Adipocyte (in vitro differentiated cells): ENCODE measurements around the gene COG5.

Experiments used
- DNase-seq: peaks from one replicate; pipeline ENCODE4 v3.0.0-alpha.2; 2015; ENCODE audit warnings: low read depth
- H3K27me3 ChIP-seq: replicated peaks from 2 replicates; pipeline ENCODE4 v1.7.0; 2013; ENCODE audit warnings: mild to moderate bottlenecking, low read length, moderate library complexity; ENCODE audit not compliant: control insufficient read depth, insufficient read depth
- H3K36me3 ChIP-seq: 2 replicates; pipeline ENCODE4 v1.7.0; 2013; ENCODE audit warnings: low read length, mild to moderate bottlenecking, moderate library complexity; ENCODE audit not compliant: control insufficient read depth, insufficient read depth, severe bottlenecking
- H3K4me1 ChIP-seq: 2 replicates; pipeline ENCODE4 v1.7.0; 2013; ENCODE audit warnings: mild to moderate bottlenecking, low read length, moderate library complexity; ENCODE audit not compliant: control insufficient read depth, insufficient read depth
- H3K4me3 ChIP-seq: 2 replicates; pipeline ENCODE4 v1.7.0; 2013; ENCODE audit warnings: mild to moderate bottlenecking, low read length, moderate library complexity
- H3K9ac ChIP-seq: 2 replicates; pipeline ENCODE4 v1.7.0; 2013; ENCODE audit warnings: mild to moderate bottlenecking, low read length, moderate library complexity
- H3K9me3 ChIP-seq: 2 replicates; pipeline ENCODE4 v1.7.0; 2013; ENCODE audit warnings: mild to moderate bottlenecking, low read length, moderate library complexity; ENCODE audit not compliant: control insufficient read depth

Gene COG5

DNA sequence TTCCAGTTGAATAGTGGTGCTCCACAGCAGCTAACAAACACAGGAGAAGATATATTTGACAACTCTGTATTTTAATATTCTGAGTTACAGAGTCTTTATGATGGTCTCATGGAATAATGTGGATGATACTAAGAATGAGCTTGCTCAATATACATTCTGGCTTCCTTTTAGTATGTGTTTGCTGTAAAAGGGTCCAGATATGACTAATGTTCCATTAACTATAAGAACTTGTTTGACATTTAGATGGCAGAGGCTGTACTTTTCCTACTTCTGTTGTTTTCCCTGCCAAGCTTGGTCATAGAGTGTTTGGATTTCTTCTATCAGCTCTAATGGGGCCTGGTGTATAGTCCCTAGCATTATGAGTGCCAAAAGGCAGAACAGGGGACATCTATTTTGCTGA is 155.4 kb downstream of the COG5 start:
- H3K4me1 ChIP-seq = peaks cover 11% of the 10 kb centered on the region
- no peaks in the 10 kb centered on the region for H3K27me3 ChIP-seq
- H3K9me3 ChIP-seq = no peaks in the 10 kb centered on the region
- peak; percentile 31 for DNase-seq
- H3K4me3 ChIP-seq = no peak overlapping the region
- H3K9ac ChIP-seq = no peak overlapping the region
- H3K36me3 ChIP-seq = peaks cover 14% of the 10 kb centered on the region

DNA sequence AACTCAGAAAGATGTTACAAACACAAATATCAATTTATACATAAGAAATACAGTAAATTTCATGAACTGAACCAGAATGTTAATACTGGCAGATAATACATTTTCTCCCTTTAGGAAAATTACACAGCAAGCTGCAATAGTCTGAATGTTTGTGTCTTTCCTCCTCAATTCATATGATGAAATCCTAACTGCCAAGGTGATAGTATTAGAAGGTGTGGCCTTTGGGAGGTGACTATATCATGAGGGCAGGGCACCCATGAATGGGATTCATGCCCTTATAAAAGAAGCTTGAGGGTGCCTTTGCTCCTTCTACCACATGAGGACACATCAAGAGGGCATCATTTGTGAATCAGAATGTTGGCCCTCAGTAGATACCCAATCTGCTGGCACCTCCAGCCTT is 158.2 kb downstream of the COG5 start:
- no peak overlapping the region for H3K4me3 ChIP-seq
- peak overlapping the region; percentile 4 for H3K9ac ChIP-seq
- DNase-seq = no peak
- peaks cover 11% of the 10 kb centered on the region for H3K4me1 ChIP-seq
- H3K36me3 ChIP-seq = peaks cover 9% of the 10 kb centered on the region
- H3K27me3 ChIP-seq = no peaks in the 10 kb centered on the region
- H3K9me3 ChIP-seq = no peaks in the 10 kb centered on the region

DNA sequence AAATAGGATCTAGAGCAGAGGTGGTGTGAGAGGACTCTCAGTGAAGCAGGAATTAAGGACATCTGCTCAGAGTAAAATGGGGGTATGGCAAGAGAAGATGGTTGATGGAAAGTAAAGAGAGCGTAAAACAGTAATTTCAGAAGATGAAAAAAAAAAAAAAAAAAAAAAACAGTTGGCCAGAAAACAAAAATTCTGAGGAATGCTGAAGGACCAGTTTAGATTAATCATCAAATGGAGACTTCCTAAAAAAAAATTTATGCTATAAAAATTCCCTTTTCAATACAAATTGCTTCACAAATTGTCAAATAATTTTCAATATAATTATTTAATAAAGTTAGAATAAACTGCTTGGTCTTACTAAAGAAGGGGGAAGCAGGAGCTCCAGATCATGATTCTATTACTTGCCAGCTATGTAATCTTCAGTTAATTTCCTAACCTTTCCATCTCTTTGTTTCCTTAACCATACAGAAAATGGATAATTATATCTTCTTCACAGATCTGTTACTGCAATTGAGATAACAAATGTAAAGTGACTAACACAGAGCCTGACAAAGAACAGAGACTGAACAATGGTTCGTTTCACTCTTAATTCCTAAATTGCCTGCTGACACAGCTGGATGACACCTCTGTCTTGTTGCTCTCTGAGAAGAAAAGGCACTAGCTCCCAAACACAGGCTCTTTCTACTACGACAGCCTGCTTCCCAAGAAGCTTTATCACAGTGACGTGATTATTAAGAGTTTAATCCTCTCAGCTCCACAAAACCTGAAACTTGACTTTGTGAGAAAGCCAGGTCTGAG is 158.8 kb downstream of the COG5 start:
- Histone ChIP-seq H3K4me1 (peaks cover 11% of the 10 kb centered on the region), H3K36me3 (peaks cover 3% of the 10 kb centered on the region), H3K4me3 (no peak overlapping the region), H3K27me3 (no peaks in the 10 kb centered on the region), H3K9ac (peak overlapping the region; percentile 4), H3K9me3 (no peaks in the 10 kb centered on the region)
- DNase-seq = no peak

DNA sequence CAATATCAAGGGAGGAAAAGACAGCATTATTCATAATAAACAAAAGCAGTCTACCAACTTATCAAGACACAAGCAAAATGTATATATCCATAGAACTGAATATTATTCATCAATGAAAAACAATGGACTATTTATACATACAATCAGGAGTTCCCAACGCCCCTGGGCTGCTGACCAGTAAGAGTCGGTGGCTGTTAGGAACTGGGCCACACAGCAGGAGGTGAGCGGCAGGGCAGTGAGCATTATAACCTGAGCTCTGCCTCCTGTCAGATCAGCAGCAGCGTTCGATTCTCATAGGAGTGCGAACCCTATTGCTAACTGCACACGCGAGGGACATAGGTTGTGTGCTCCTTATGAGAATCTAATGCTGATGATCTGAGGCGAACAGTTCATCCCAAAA is 165.6 kb downstream of the COG5 start:
- no peak for DNase-seq
- no peaks in the 10 kb centered on the region for H3K9me3 ChIP-seq
- no peak overlapping the region for H3K4me3 ChIP-seq
- peaks cover 18% of the 10 kb centered on the region for H3K4me1 ChIP-seq
- H3K9ac ChIP-seq = no peak overlapping the region
- H3K27me3 ChIP-seq = no peaks in the 10 kb centered on the region
- H3K36me3 ChIP-seq = no peaks in the 10 kb centered on the region

DNA sequence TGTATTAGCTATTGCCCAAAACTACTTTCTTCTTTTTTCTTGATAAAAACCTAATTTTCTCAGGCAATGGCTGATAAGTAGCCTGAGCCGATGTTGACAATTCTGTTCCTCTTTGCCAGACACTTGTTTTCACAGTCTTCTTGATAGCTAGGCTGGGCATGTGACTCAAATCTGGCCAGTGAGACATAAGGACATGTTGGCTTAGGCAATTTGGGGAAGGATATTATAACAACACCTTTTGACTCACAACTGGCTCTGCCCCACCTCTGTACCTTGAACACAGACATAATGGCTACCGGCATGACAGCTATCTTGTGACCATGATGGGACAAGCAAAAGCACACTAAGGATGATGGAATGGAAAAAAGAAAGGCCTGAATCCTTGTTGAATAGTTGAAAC is 166.7 kb downstream of the COG5 start:
- Histone ChIP-seq H3K9me3 (no peaks in the 10 kb centered on the region), H3K9ac (no peak overlapping the region), H3K4me1 (peaks cover 29% of the 10 kb centered on the region), H3K36me3 (no peaks in the 10 kb centered on the region), H3K27me3 (no peaks in the 10 kb centered on the region), H3K4me3 (no peak overlapping the region)
- no peak for DNase-seq

DNA sequence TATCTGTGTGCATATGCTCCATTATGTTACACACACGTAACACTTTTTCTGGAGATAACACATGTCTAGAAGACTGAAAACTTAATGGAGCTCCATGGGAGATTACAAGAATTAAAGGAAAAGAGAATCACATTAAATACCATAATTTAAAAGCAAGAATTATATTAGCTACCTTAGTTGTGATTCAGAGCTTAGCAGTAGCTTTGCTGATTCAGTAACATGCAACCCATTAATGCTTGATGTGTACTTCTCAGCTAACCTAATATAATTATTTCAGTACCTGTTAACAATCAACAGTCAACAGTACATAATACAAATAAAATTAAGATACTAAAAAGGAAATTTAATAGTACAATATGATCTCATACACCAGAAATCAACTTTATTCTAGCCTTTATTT is 167.6 kb downstream of the COG5 start:
- DNase-seq = no peak
- Histone ChIP-seq H3K4me1 (peaks cover 29% of the 10 kb centered on the region), H3K36me3 (no peaks in the 10 kb centered on the region), H3K9me3 (no peaks in the 10 kb centered on the region), H3K9ac (no peak overlapping the region), H3K27me3 (no peaks in the 10 kb centered on the region), H3K4me3 (no peak overlapping the region)

DNA sequence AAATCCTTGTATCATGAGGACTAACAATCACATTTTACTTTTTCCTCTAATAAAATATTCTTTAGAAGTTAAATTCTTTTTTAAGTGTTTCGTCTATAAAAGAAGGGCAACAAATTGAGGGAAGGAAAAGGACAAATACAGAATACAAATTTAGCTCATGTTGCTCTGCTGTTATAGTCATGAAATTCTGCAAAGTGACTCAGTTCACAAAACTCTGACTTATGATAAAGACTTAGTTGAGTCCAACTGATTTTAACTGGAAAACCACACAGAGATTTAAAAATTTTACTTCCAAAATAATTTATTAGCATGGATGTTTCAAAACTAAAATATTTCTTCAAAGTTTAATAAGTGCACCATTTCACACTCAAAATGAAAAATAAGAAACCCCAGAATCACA is 168.9 kb downstream of the COG5 start:
- peaks cover 29% of the 10 kb centered on the region for H3K4me1 ChIP-seq
- peak; percentile 68 for DNase-seq

DNA sequence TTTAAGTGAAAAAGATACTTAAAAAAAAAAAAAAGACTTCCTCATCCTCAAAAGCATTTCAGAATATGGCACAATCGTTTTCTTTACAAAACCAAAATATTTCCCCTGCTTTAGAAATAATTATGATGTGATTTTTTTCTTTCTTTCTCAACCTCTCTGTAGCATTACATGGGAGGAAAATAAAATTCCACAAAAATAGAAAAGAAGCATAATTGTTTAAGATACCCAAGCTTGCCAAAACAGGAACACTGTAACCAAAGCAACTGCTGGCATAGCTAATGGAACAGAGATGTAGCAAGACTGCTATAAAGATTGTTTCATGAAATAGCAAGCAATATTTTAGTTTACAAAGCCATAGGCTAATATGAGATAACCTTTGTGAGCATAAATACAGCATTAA is 169.4 kb downstream of the COG5 start:
- Histone ChIP-seq H3K9ac (peak overlapping the region; percentile 69), H3K4me3 (peak overlapping the region; percentile 27), H3K4me1 (peaks cover 29% of the 10 kb centered on the region), H3K36me3 (no peaks in the 10 kb centered on the region), H3K27me3 (no peaks in the 10 kb centered on the region), H3K9me3 (no peaks in the 10 kb centered on the region)
- peak; percentile 87 for DNase-seq

More for the DNA sequence above, 168.9 kb downstream of the COG5 start:
- H3K36me3 ChIP-seq = no peaks in the 10 kb centered on the region
- peak overlapping the region; percentile 27 for H3K4me3 ChIP-seq
- no peaks in the 10 kb centered on the region for H3K27me3 ChIP-seq
- H3K9ac ChIP-seq = peak overlapping the region; percentile 69
- no peaks in the 10 kb centered on the region for H3K9me3 ChIP-seq

DNA sequence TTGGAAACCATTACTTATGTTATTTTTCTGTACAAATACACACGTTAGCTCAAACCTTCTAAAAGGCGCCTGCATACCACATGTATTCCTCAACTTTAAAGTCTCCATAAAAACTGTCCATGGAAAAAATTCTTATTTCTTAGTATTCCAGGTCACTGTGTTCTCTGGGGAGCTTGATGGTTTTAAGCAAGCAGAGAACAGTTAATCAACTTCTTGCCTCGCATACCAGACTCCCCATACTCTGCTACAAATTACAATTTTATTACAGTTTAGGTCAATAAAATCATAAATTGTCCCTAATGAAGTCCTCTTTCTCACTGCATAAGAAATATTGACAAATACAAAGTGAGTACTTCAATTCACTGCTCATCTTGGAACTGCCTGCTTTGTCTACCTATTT is 170.9 kb downstream of the COG5 start:
- Histone ChIP-seq H3K9ac (peak overlapping the region; percentile 18), H3K27me3 (no peaks in the 10 kb centered on the region)
- no peak for DNase-seq

DNA sequence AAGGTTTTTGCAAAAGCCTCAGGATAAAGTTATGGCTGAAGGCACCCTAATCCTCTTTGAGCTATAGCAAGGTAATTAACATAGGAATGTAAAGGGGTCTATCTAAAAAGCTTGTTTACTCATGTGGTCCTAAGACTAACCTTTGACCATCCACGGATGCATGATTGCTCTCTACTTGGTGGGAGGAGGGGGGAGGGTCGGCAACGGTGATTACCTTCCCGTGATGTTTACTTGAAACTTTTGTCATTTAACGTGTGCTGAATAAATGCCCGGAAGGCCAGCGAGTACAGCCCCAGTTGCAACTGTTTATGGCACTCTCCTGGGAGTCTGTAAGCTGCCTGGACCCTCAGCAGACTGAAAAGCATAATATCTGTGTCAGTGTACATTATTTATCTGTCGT is 172.8 kb downstream of the COG5 start:
- Histone ChIP-seq H3K9me3 (no peaks in the 10 kb centered on the region), H3K9ac (no peak overlapping the region), H3K4me1 (peaks cover 54% of the 10 kb centered on the region), H3K27me3 (no peaks in the 10 kb centered on the region), H3K36me3 (no peaks in the 10 kb centered on the region), H3K4me3 (no peak overlapping the region)
- DNase-seq = no peak

More for the DNA sequence above, 170.9 kb downstream of the COG5 start:
- Histone ChIP-seq H3K36me3 (no peaks in the 10 kb centered on the region), H3K4me1 (peaks cover 37% of the 10 kb centered on the region), H3K4me3 (no peak overlapping the region), H3K9me3 (no peaks in the 10 kb centered on the region)

DNA sequence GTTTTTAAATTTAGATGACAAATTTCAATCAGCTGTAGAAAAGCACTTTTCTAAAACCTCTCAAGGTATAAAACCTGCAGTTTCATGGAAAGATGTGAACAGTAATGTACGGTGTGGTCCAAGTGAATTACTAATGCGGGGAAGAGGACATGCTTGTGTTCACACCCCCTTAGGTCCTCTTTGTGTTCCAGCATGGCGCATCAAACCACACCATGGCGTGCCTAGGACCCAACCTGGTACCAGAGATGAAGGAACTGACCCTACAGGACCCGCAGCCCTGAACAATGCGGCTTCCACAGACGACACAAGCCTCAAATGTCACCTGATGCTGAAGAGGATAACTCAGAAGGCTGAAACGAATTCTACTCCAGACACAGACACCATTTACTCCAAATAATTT is 175.1 kb downstream of the COG5 start:
- Histone ChIP-seq H3K9ac (no peak overlapping the region), H3K27me3 (no peaks in the 10 kb centered on the region), H3K9me3 (no peaks in the 10 kb centered on the region), H3K36me3 (no peaks in the 10 kb centered on the region), H3K4me3 (no peak overlapping the region), H3K4me1 (peaks cover 40% of the 10 kb centered on the region)
- no peak for DNase-seq
